Endothelial cell of umbilical vein (primary cell): ENCODE results near the gene NCEH1. TPM values are rescaled to one million over a fixed set of nuclear protein-coding genes. Genes with fewer than 3 reads are reported as not detected.

Experiments
- BruUV-seq: library from RNA; stranded (reverse); fragments of 400-500 nt; replicated peaks from 2 replicates; lab custom pipeline; 2021; lab: Mats Ljungman, UMichigan
- CTCF ChIA-PET: fragments of 300-600, 350-600 bp; sonication (Branson Sonifier 250); formaldehyde crosslinking; loops from one replicate; lab custom pipeline; 2021; ENCODE audit warnings: antibody characterized with exemption, inconsistent platforms; lab: Charles Lee
- POLR2A ChIA-PET: fragments of 300-600, 350-600 bp; sonication (Branson Sonifier 250); formaldehyde crosslinking; loops from one replicate; lab custom pipeline; 2021; ENCODE audit warnings: antibody characterized with exemption, inconsistent platforms; lab: Charles Lee
- DNase-seq: peaks from one replicate; pipeline ENCODE4 v3.0.0-alpha.2; 2011; ENCODE audit warnings: low read depth, low spot score
- FAIRE-seq: peaks from 2 replicates; lab custom pipeline; 2011; peaks lifted over from hg19 to GRCh38; lab: Jason Lieb, UNC
- H2AFZ ChIP-seq: 2 replicates; pipeline ENCODE4 v1.6.0; 2012; ENCODE audit warnings: low read depth, low read length, control low read depth, inconsistent platforms
- H3K27ac ChIP-seq: 2 replicates; pipeline ENCODE4 v1.5.1; 2011; ENCODE audit warnings: low read depth, mild to moderate bottlenecking, control low read depth, low read length, moderate library complexity; ENCODE audit not compliant: insufficient read depth
- H3K27me3 ChIP-seq, 2 experiments: 2 replicates each; pipeline versions ENCODE4 v1.6.0 to v1.6.1; 2011; ENCODE audit warnings: low read length in 2 of 2, mixed read lengths in 1 of 2; ENCODE audit not compliant: control insufficient read depth in 2 of 2, insufficient read depth in 2 of 2
- H3K36me3 ChIP-seq, 2 experiments: 2 replicates in 1 of 2; 3 replicates in 1 of 2; pipeline ENCODE4 v1.5.1; 2011; ENCODE audit warnings: low read length in 2 of 2, mild to moderate bottlenecking in 1 of 2, moderate library complexity in 1 of 2; ENCODE audit not compliant: control insufficient read depth in 2 of 2, insufficient read depth in 2 of 2; ENCODE audit errors: extremely low read depth in 1 of 2
- H3K4me1 ChIP-seq: 3 replicates; pipeline ENCODE4 v1.5.1; 2011; ENCODE audit warnings: mild to moderate bottlenecking, low read length; ENCODE audit not compliant: control insufficient read depth, insufficient read depth; ENCODE audit errors: extremely low read depth
- H3K4me2 ChIP-seq: 2 replicates; pipeline ENCODE4 v1.6.1; 2011; ENCODE audit warnings: low read length, control low read depth, mixed read lengths; ENCODE audit not compliant: insufficient read depth
- H3K4me3 ChIP-seq, 3 experiments: fragments of 200-600 bp in 1 of 3; sonication (generic), shearing (Covaris generic) in 1 of 3; replicated peaks in 1 of 3; 2 replicates each; pipeline ENCODE4 v1.5.1; 2011 to 2016; ENCODE audit warnings: control low read depth in 3 of 3, low read length in 3 of 3, mild to moderate bottlenecking in 2 of 3, inconsistent platforms in 1 of 3, low read depth in 1 of 3, moderate library complexity in 1 of 3; ENCODE audit not compliant: insufficient read depth in 1 of 3
- H3K79me2 ChIP-seq: 2 replicates; pipeline ENCODE4 v1.6.0; 2012; ENCODE audit warnings: low read length, inconsistent platforms; ENCODE audit not compliant: control insufficient read depth, insufficient read depth
- H3K9ac ChIP-seq: replicated peaks from 2 replicates; pipeline ENCODE3; 2011; ENCODE audit warnings: low read length, control low read depth; ENCODE audit not compliant: insufficient read depth; ENCODE audit errors: extremely low read depth
- H3K9me1 ChIP-seq: replicated peaks from 3 replicates; pipeline ENCODE4 v1.6.0; 2011; ENCODE audit warnings: mild to moderate bottlenecking, low read length; ENCODE audit not compliant: control insufficient read depth, insufficient read depth; ENCODE audit errors: extremely low read depth
- H3K9me3 ChIP-seq: replicated peaks from 2 replicates; pipeline ENCODE4 v1.5.1; 2012; ENCODE audit warnings: low read length, inconsistent platforms; ENCODE audit not compliant: control insufficient read depth, insufficient read depth
- H4K20me1 ChIP-seq: replicated peaks from 2 replicates; pipeline ENCODE3; 2011; ENCODE audit warnings: mild to moderate bottlenecking, low read length; ENCODE audit not compliant: control insufficient read depth, insufficient read depth; ENCODE audit errors: extremely low read depth
- CTCF ChIP-seq, 2 donors: IDR thresholded peaks; 1 replicate in 1 of 2; 2 replicates in 1 of 2; pipeline ENCODE4 v1.5.1; 2011; ENCODE audit warnings: low read length in 2 of 2, mild to moderate bottlenecking in 2 of 2, moderate library complexity in 2 of 2, control low read depth in 1 of 2, inconsistent platforms in 1 of 2, low read depth in 1 of 2; ENCODE audit not compliant: insufficient read depth in 1 of 2; ENCODE audit errors: extremely low read depth in 1 of 2
- EZH2 ChIP-seq: IDR thresholded peaks from 2 replicates; pipeline ENCODE4 v1.6.1; 2012; ENCODE audit warnings: borderline replicate concordance, low read depth, mild to moderate bottlenecking, moderate library complexity, low read length, inconsistent platforms; ENCODE audit not compliant: severe bottlenecking
- FOS ChIP-seq: IDR thresholded peaks from 2 replicates; pipeline ENCODE4 v1.6.1; 2011; ENCODE audit warnings: mild to moderate bottlenecking, low read length, moderate library complexity, borderline replicate concordance; ENCODE audit not compliant: insufficient read depth
- GATA2 ChIP-seq: IDR thresholded peaks from 2 replicates; pipeline ENCODE4 v1.7.0; 2011; ENCODE audit warnings: low read depth, mild to moderate bottlenecking, moderate library complexity, mixed read lengths, low read length; ENCODE audit not compliant: insufficient read length, insufficient read depth
- JUN ChIP-seq: IDR thresholded peaks from 2 replicates; pipeline ENCODE4 v1.6.1; 2011; ENCODE audit warnings: borderline replicate concordance, low read depth; ENCODE audit not compliant: insufficient read length, insufficient read depth
- MAX ChIP-seq: IDR thresholded peaks from 2 replicates; pipeline ENCODE4 v1.6.1; 2011; ENCODE audit not compliant: insufficient read depth, insufficient read length
- MYC ChIP-seq: IDR thresholded peaks from one replicate; pipeline ENCODE4 v1.6.1; 2011; ENCODE audit warnings: mild to moderate bottlenecking, low read depth, low read length
- POLR2A ChIP-seq: IDR thresholded peaks from 2 replicates; pipeline ENCODE4 v1.6.1; 2012; ENCODE audit warnings: low read depth, mild to moderate bottlenecking, control low read depth, low read length
- POLR2AphosphoS5 ChIP-seq: IDR thresholded peaks from 2 replicates; pipeline ENCODE4 v1.6.1; 2012; ENCODE audit warnings: low read depth, mild to moderate bottlenecking, control low read depth, low read length, moderate library complexity; ENCODE audit not compliant: insufficient read depth
- dilution Hi-C: fragments of 300-500 bp; cut with MboI; formaldehyde crosslinking; loops from one replicate; pipeline ENCODE4 v1.15.0; 2019; ENCODE audit warnings: low sequenced_read_pairs; ENCODE audit not compliant: extremely low pct_ligation_motif_present
- intact Hi-C: fragments of 100-400 bp; cut with micrococcal nuclease; formaldehyde crosslinking; loops from one replicate; pipeline ENCODE4 v1.10.0; 2022
- polyA plus RNA-seq, 4 experiments: library from polyadenylated mRNA; depleted of rRNA in 3 of 4; stranded (reverse) in 3 of 4; unstranded in 1 of 4; fragments of >200 nt; gene quantifications; 2 replicates each; pipeline versions ENCODE4 v1.2.1 to v1.2.3, GENCODE V29; 2011 to 2012; ENCODE audit warnings: missing spikeins in 1 of 4
- total RNA-seq: library from RNA; stranded (reverse); gene quantifications from 2 replicates; pipeline ENCODE4 v1.2.3, GENCODE V29; 2021

Gene NCEH1
- total and polyA plus RNA-seq, 2 donors (not counting 3 experiments of a cell fraction or from before 2014, with no cell fraction given), result 10.0 to 20.3 TPM

GRCh38 chr3:172617976-172618375, 92.9 kb downstream of the NCEH1 start:
- no TSS peak for BruUV-seq
- no peak for DNase-seq
- H3K4me3 ChIP-seq, result no peak overlapping the region
- no peaks in the 10 kb centered on the region for H4K20me1 ChIP-seq
- dilution Hi-C loops, result no loop called here
- H3K9me1 ChIP-seq, result no peaks in the 10 kb centered on the region
- FAIRE-seq, result no peak
- no peaks in the 10 kb centered on the region for H3K79me2 ChIP-seq
- no peaks in the 10 kb centered on the region for H3K9me3 ChIP-seq
- no peaks in the 10 kb centered on the region for H3K27me3 ChIP-seq
- peaks cover 10% of the 10 kb centered on the region for H3K4me1 ChIP-seq
- POLR2A ChIA-PET, result no interaction called here
- CTCF ChIA-PET, result interaction anchor here (1.5 kb wide), 1 partner anchor 11 kb away, joined by 6 read pairs; no protein-coding TSS in a partner anchor
- H3K9ac ChIP-seq, result no peak overlapping the region
- intact Hi-C loops, result no loop called here
- H2AFZ ChIP-seq, result no peak overlapping the region
- no peaks in the 10 kb centered on the region for H3K36me3 ChIP-seq
- H3K4me2 ChIP-seq, result no peak overlapping the region
- H3K27ac ChIP-seq, result no peak overlapping the region
- TF ChIP-seq JUN (no peak), GATA2 (no peak), EZH2 (no peak), POLR2A (no peak), MYC (no peak), FOS (no peak), MAX (no peak), POLR2AphosphoS5 (no peak), CTCF (IDR thresholded peaks at IDR 0.05; ENCODE audit: extremely low read depth in 1 of 2, insufficient read depth in 1 of 2, low read depth in 1 of 2, low read length in 2 of 2) (no peak)
